Measurements from ENCODE around the gene TIGD3.

GRCh38 chr11:65404638-65405339 lies 50.2 kb downstream of the TIGD3 start:
- no peak for TF ChIP-seq CTCF (IDR thresholded peaks at IDR 0.05; ENCODE audit: low read depth, low read length, missing input control)
- no peak for TF ChIP-seq HNF4A (conservative IDR thresholded peaks at IDR 0.05)
- no peak for TF ChIP-seq EGR1 (IDR thresholded peaks at IDR 0.05; ENCODE audit: low read depth in 2 of 2)
- no peak for TF ChIP-seq REST (IDR thresholded peaks at IDR 0.05)

Measured in liver (tissue), 3 donors.